ENCODE measurements around the gene CD36.

The CD36 gene

GRCh38 chr7:80624763-80625162 lies 13.7 kb upstream of the CD36 start:
- DNase-seq (ENCODE audit: low read depth in 3 of 3, low spot score in 1 of 3): no peak

DNA sequence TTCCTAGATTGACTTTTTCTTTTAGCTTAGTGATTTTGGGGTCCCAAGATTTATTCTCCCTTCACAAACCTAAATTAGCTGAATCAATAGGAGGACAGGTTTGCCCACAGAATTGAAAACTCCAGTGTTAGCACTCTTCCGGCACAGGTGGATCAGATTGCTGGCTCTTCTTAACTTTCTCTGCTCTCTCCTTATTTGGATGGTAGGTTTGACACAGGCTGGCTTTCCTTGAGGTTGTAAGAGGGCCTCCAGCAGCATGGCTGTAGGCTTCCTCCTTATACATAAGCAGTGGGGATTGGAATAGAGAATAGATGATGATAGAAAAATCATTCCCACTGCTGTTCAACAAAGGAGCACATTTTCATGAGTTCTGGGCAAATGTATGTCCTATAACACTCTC lies 9.4 kb upstream of the CD36 start:
- DNase-seq (ENCODE audit: low read depth in 3 of 3, low spot score in 1 of 3): no peak

DNA sequence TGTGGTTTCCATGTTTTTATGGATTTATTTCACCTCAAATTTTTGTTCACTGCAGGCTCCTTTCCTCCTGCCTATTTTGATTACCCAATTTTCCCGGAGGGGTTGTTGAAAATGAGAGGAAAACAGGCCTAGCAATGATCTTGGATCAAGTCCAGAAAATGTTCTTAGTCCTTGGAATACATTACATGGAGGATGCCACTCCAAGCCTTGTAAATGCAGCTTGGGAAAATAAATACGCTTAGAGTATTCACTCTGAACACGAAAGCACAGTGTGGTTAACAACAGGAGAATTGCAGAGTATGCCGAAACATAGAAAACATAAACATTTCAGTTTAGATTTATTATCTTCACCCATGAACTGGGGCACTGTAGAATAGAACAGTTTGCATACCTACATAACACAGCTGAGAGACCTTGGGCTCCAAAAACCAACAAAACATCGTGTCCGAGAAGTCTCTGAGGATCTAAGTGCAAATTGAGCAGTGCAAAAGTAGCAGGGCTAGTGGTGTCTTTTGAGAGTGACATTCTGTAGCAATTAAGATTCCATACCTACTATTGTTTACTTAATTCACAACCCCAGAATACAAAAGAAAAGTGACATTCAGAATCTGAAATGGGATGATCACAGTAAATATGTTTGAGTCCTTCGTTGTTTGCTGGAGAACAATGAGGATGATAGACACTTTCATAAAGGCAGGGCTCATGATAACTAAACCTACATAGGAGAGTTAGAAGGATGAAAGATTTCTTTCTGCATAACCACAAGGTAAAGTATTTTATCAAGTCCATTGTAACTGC lies 7.6 kb upstream of the CD36 start:
- no peak for DNase-seq (ENCODE audit: low read depth in 3 of 3, low spot score in 1 of 3)

- no peak for DNase-seq (ENCODE audit: low read depth in 3 of 3, low spot score in 1 of 3)
Observed at GRCh38 chr7:80631421-80631820, 7.0 kb upstream of the CD36 start.

DNA sequence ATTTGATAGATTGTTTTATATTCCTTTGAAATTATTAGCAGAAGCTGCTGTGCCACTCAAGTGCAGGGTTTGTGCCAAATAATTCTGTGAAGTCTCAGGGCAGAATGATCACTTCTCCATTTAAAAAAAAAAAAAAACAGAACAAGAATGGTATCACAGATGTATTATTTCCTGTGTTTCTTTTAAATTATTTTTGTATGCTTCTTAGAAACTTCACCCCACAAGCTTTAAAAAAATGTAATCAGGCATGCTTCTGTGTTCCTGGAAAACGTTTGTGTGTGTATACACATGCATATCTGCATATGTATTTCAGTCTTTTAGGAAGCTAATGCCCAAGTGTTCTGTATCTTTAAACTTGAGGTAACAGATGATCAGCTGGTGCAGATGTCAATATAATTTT lies 6.3 kb upstream of the CD36 start:
- DNase-seq (ENCODE audit: low read depth in 3 of 3, low spot score in 1 of 3): no peak

GRCh38 chr7:80632819-80633218 lies 5.6 kb upstream of the CD36 start:
- DNase-seq (ENCODE audit: low read depth in 3 of 3, low spot score in 1 of 3): no peak

- no peak for DNase-seq (ENCODE audit: low read depth in 3 of 3, low spot score in 1 of 3)
Observed at GRCh38 chr7:80634505-80634904, 3.9 kb upstream of the CD36 start.

DNA sequence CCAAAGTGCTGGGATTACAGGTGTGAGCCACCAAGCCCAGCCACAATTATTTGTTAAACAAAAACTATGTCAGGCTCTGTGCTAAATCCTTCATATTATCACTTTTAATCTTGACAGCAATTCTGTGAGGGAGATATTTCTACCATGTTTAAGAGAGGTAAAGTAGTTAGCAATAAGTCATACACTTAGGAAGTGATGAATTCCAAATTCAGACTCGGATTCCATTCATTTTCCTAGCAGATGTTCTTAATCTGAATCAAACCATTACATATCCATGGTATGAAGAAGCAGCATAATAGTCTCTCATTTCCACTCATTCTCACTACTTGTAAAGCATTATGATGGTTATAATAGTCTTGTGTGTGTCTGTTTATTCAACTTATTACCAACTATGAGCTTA lies 2.9 kb upstream of the CD36 start:
- no peak for DNase-seq (ENCODE audit: low read depth in 3 of 3, low spot score in 1 of 3)

DNA sequence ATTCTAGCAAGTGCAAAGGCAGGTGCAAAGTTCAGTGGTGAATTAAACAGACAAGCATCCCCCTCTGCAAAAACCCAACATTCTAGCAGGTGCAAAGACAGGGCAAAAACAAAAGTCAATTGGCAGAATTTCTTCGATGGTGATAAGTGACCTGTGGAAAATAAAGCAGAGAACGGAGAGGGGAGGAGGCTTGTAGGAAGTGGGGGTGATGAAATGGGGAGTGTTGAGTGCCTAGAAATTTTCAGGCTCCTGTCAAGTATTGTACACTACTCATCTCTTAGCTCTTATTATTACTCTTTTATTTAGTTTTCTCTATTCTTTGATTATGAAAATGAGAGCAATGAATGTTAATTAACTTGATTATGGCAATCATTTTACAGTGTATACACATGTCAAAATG lies 2.4 kb upstream of the CD36 start:
- DNase-seq (ENCODE audit: low read depth in 3 of 3, low spot score in 1 of 3): no peak

GRCh38 chr7:80636709-80637108 lies 1.7 kb upstream of the CD36 start:
- no peak for DNase-seq (ENCODE audit: low read depth in 3 of 3, low spot score in 1 of 3)

GRCh38 chr7:80637454-80637853 lies 988 bp upstream of the CD36 start:
- DNase-seq (ENCODE audit: low read depth in 3 of 3, low spot score in 1 of 3): no peak

- no peak for DNase-seq (ENCODE audit: low read depth in 3 of 3, low spot score in 1 of 3)
Observed at GRCh38 chr7:80639011-80639410, 569 bp downstream of the CD36 start.

DNA sequence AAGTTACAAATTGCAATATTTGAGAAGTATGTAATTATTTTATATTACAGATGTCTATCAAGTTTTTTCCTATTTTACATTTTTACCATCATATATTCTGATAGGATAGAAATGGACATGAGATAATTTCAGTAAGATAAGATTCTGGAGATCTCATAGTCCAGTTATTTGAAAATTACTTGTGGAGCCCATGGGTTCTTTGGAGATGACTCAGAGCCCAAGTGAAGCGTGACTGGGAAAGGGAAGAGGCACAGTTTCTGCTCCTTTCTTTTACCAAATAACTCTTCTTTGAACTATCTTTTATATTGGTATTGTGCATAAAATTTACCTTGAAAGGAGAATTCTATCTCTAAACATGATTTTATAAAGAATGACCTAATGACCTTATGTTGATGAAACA lies 2.4 kb downstream of the CD36 start:
- DNase-seq (ENCODE audit: low read depth in 3 of 3, low spot score in 1 of 3): no peak

GRCh38 chr7:80641548-80641947 lies 3.1 kb downstream of the CD36 start:
- no peak for DNase-seq (ENCODE audit: low read depth in 3 of 3, low spot score in 1 of 3)

- no peak for DNase-seq (ENCODE audit: low read depth in 3 of 3, low spot score in 1 of 3)
Observed at GRCh38 chr7:80642871-80643270, 4.4 kb downstream of the CD36 start.

DNA sequence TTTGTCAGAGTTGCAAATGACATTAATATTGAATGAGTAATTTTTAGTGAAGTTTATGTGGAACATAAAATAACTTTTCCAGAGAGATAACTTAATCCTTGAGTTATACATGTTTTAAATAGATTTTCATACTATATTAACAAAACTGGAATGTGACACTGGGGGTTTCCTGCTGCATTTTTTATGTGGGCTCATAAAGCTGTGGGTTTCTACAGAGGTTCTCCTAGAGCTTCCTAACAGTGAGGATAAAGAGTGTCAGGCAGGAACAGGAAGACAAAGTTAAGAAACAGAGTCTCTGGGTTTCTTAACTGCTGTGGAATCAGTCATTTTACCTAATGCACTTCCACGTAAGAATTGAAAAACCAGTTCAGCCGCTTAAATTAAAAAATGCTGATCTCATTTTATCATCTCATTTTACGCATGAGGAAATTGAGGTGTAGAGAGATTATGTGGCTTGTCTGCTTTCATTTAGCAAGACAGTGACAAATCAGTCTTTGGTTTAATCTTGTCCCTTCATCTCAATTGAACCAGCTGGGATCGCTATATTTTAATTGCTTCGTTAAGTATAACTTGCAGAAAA lies 5.0 kb downstream of the CD36 start:
- no peak for DNase-seq (ENCODE audit: low read depth in 3 of 3, low spot score in 1 of 3)

DNA sequence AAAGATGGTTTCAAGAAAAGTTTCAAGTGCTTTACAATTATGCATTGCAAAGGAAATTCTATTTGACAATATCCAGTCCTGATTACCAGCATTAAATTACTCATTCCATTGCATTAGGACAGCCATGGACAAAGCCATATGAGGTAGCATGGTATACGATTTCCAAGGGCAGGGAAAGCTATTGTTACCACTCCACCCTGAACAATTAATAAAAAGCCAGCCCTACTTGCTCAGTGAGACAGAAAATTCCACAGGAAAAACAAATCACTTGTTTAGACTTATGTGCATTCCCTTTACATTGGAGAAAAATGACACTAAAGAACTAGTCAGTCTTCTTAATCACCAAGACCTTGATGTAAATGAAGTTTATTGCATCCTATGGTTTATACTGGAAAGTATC lies 5.6 kb downstream of the CD36 start:
- DNase-seq (ENCODE audit: low read depth in 3 of 3, low spot score in 1 of 3): no peak

- DNase-seq (ENCODE audit: low read depth in 3 of 3, low spot score in 1 of 3): no peak
Observed at GRCh38 chr7:80646083-80646865, 7.8 kb downstream of the CD36 start.

- DNase-seq (ENCODE audit: low read depth in 3 of 3, low spot score in 1 of 3): no peak
Observed at GRCh38 chr7:80647436-80647835, 9.0 kb downstream of the CD36 start.

GRCh38 chr7:80648031-80648600 lies 9.7 kb downstream of the CD36 start:
- no peak for DNase-seq (ENCODE audit: low read depth in 3 of 3, low spot score in 1 of 3)

GRCh38 chr7:80649011-80649410 lies 10.6 kb downstream of the CD36 start:
- no peak for DNase-seq (ENCODE audit: low read depth in 3 of 3, low spot score in 1 of 3)

GRCh38 chr7:80650030-80650429 lies 11.6 kb downstream of the CD36 start:
- no peak for DNase-seq (ENCODE audit: low read depth in 3 of 3, low spot score in 1 of 3)

Data from stimulated activated CD4-positive, alpha-beta T cell treated with anti-CD3 and anti-CD28 coated beads, TNF-alpha, amount 100 ng/mL, for 1 hour (primary cell).